Keratinocyte (primary cell): Measurements from ENCODE around the gene FHOD3. TPM values are rescaled to one million over a fixed set of nuclear protein-coding genes. Genes with fewer than 3 reads are reported as not detected.

Experiments
- DNase-seq: peaks from one replicate; pipeline ENCODE4 v3.0.0-alpha.2; 2011; ENCODE audit warnings: low read depth, missing footprints, low spot score
- FAIRE-seq: peaks from 2 replicates; lab custom pipeline; 2011; peaks lifted over from hg19 to GRCh38; lab: Jason Lieb, UNC
- H2AFZ ChIP-seq: 2 replicates; pipeline ENCODE4 v1.6.0; 2012; ENCODE audit warnings: low read length, control low read depth, inconsistent platforms; ENCODE audit not compliant: control insufficient read depth
- H3K27ac ChIP-seq: 2 replicates; pipeline ENCODE4 v1.5.1; 2011; ENCODE audit warnings: low read length; ENCODE audit not compliant: control insufficient read depth, insufficient read depth
- H3K27me3 ChIP-seq: 3 replicates; pipeline ENCODE4 v1.6.0; 2011; ENCODE audit warnings: low read length; ENCODE audit not compliant: control insufficient read depth, insufficient read depth; ENCODE audit errors: extremely low read depth
- H3K36me3 ChIP-seq, 2 experiments: 2 replicates in 1 of 2; 3 replicates in 1 of 2; pipeline ENCODE4 v1.5.1; 2011; ENCODE audit warnings: low read length in 2 of 2, mild to moderate bottlenecking in 1 of 2; ENCODE audit not compliant: control insufficient read depth in 2 of 2, insufficient read depth in 2 of 2; ENCODE audit errors: extremely low read depth in 1 of 2
- H3K4me1 ChIP-seq: 3 replicates; pipeline ENCODE4 v1.5.1; 2011; ENCODE audit warnings: low read length; ENCODE audit not compliant: control insufficient read depth, insufficient read depth; ENCODE audit errors: extremely low read depth
- H3K4me2 ChIP-seq: 3 replicates; pipeline ENCODE4 v1.6.0; 2011; ENCODE audit warnings: low read depth, low read length; ENCODE audit not compliant: control insufficient read depth, insufficient read depth; ENCODE audit errors: extremely low read depth
- H3K4me3 ChIP-seq, 3 experiments: fragments of 200-600 bp in 1 of 3; sonication (generic) in 1 of 3; 2 replicates in 2 of 3; 3 replicates in 1 of 3; pipeline ENCODE4 v1.5.1; 2011 to 2016; ENCODE audit warnings: low read length in 3 of 3, mild to moderate bottlenecking in 3 of 3, control low read depth in 2 of 3, inconsistent platforms in 1 of 3, low read depth in 1 of 3, mixed read lengths in 1 of 3, mixed run types in 1 of 3, moderate library complexity in 1 of 3; ENCODE audit not compliant: control insufficient read depth in 2 of 3, insufficient read depth in 2 of 3; ENCODE audit errors: extremely low read depth in 1 of 3
- H3K79me2 ChIP-seq: 2 replicates; pipeline ENCODE4 v1.6.0; 2012; ENCODE audit warnings: low read length; ENCODE audit not compliant: control insufficient read depth, insufficient read depth
- H3K9ac ChIP-seq: 3 replicates; pipeline ENCODE4 v1.6.0; 2011; ENCODE audit warnings: low read length; ENCODE audit not compliant: control insufficient read depth, insufficient read depth; ENCODE audit errors: extremely low read depth
- H3K9me1 ChIP-seq: 3 replicates; pipeline ENCODE4 v1.6.0; 2011; ENCODE audit warnings: low read length; ENCODE audit not compliant: control insufficient read depth, insufficient read depth; ENCODE audit errors: extremely low read depth
- H3K9me3 ChIP-seq: 2 replicates; pipeline ENCODE4 v1.5.1; 2012; ENCODE audit warnings: low read depth, low read length; ENCODE audit not compliant: control insufficient read depth
- H4K20me1 ChIP-seq: 3 replicates; pipeline ENCODE4 v1.6.0; 2011; ENCODE audit warnings: low read length; ENCODE audit not compliant: control insufficient read depth, insufficient read depth; ENCODE audit errors: extremely low read depth
- CTCF ChIP-seq, 3 experiments: IDR thresholded peaks in 1 of 3; conservative IDR thresholded peaks in 1 of 3; optimal IDR thresholded peaks in 1 of 3; 2 replicates in 2 of 3; 3 replicates in 1 of 3; pipeline versions ENCODE3 to v1.5.1; 2011; ENCODE audit warnings: low read length in 3 of 3, mild to moderate bottlenecking in 3 of 3, moderate library complexity in 2 of 3, control low read depth in 1 of 3, inconsistent platforms in 1 of 3; ENCODE audit not compliant: insufficient read depth in 2 of 3; ENCODE audit errors: extremely low read depth in 1 of 3
- EZH2 ChIP-seq: IDR thresholded peaks from one replicate; pipeline ENCODE4 v1.6.1; 2012; ENCODE audit warnings: inconsistent platforms, mild to moderate bottlenecking, low read length, moderate library complexity
- dilution Hi-C: fragments of 300-500 bp; cut with MboI; formaldehyde crosslinking; loops from one replicate; pipeline ENCODE4 v1.7.0; 2020; ENCODE audit warnings: low sequenced_read_pairs; ENCODE audit not compliant: extremely low pct_ligation_motif_present
- polyA plus RNA-seq, 5 experiments: library from polyadenylated mRNA; depleted of rRNA in 3 of 5; stranded (reverse) in 3 of 5; stranded (forward) in 1 of 5; unstranded in 1 of 5; fragments of >200 nt; gene quantifications; 1 replicate in 1 of 5; 2 replicates in 3 of 5; 3 replicates in 1 of 5; pipeline versions ENCODE4 v1.2.1 to v1.2.3, GENCODE V29; 2011 to 2012; ENCODE audit warnings: missing spikeins in 2 of 5, low read depth in 1 of 5, low replicate concordance in 1 of 5

FHOD3 gene
- polyA plus RNA-seq, 1 donor (not counting 4 experiments of a cell fraction or from before 2014, with no cell fraction given), result 7.7 TPM

GRCh38 chr18:36760598-36760997 is 463.1 kb downstream of the FHOD3 start:
- H3K27me3 ChIP-seq, result no peaks in the 10 kb centered on the region
- H3K4me2 ChIP-seq, result no peak overlapping the region
- no peak for FAIRE-seq
- H3K9ac ChIP-seq, result no peak overlapping the region
- peaks cover 0 to 1% of the 10 kb centered on the region in 2 experiments for H3K36me3 ChIP-seq
- no peaks in the 10 kb centered on the region for H3K4me1 ChIP-seq
- dilution Hi-C loops, result no loop called here
- DNase-seq, result no peak
- H3K9me3 ChIP-seq, result no peaks in the 10 kb centered on the region
- TF ChIP-seq CTCF (optimal IDR thresholded peaks at IDR 0.05 in 1 of 3, IDR thresholded peaks at IDR 0.05 in 1 of 3, conservative IDR thresholded peaks at IDR 0.05 in 1 of 3; ENCODE audit: extremely low read depth in 1 of 3, insufficient read depth in 2 of 3, low read length in 3 of 3) (no peak), EZH2 (no peak)
- no peaks in the 10 kb centered on the region for H3K79me2 ChIP-seq
- H3K4me3 ChIP-seq, result no peak overlapping the region
- no peaks in the 10 kb centered on the region for H4K20me1 ChIP-seq
- no peaks in the 10 kb centered on the region for H3K9me1 ChIP-seq
- H3K27ac ChIP-seq, result no peak overlapping the region
- no peak overlapping the region for H2AFZ ChIP-seq

- DNase-seq, result no peak
- dilution Hi-C loops, result no loop called here
- H3K27ac ChIP-seq, result no peak overlapping the region
- no peaks in the 10 kb centered on the region for H4K20me1 ChIP-seq
- no peak overlapping the region for H3K4me3 ChIP-seq
- no peaks in the 10 kb centered on the region for H3K9me3 ChIP-seq
- H3K4me1 ChIP-seq, result no peaks in the 10 kb centered on the region
- no peak for TF ChIP-seq EZH2
- no peak for TF ChIP-seq CTCF (optimal IDR thresholded peaks at IDR 0.05 in 1 of 3, IDR thresholded peaks at IDR 0.05 in 1 of 3, conservative IDR thresholded peaks at IDR 0.05 in 1 of 3; ENCODE audit: extremely low read depth in 1 of 3, insufficient read depth in 2 of 3, low read length in 3 of 3)
- H3K9me1 ChIP-seq, result no peaks in the 10 kb centered on the region
- H3K4me2 ChIP-seq, result no peak overlapping the region
- no peak for FAIRE-seq
- H3K36me3 ChIP-seq, result peaks cover 0 to 1% of the 10 kb centered on the region in 2 experiments
- no peak overlapping the region for H3K9ac ChIP-seq
- H3K79me2 ChIP-seq, result no peaks in the 10 kb centered on the region
- H3K27me3 ChIP-seq, result no peaks in the 10 kb centered on the region
- H2AFZ ChIP-seq, result no peak overlapping the region
These were observed 463.7 kb downstream of the FHOD3 start for GRCh38 chr18:36761186-36761698.
